Measurements from ENCODE around the gene ZNF445. TPM values are rescaled to one million over a fixed set of nuclear protein-coding genes. Genes with fewer than 3 reads are reported as not detected.
"Not testable (repeated sequence)": the region's sequence is repeated elsewhere in the genome, so short reads cannot be mapped to it uniquely, and the experiment has no call there.

Gene ZNF445
- total RNA-seq, 1 donor from 2014 or later, result 46.1 TPM

DNA sequence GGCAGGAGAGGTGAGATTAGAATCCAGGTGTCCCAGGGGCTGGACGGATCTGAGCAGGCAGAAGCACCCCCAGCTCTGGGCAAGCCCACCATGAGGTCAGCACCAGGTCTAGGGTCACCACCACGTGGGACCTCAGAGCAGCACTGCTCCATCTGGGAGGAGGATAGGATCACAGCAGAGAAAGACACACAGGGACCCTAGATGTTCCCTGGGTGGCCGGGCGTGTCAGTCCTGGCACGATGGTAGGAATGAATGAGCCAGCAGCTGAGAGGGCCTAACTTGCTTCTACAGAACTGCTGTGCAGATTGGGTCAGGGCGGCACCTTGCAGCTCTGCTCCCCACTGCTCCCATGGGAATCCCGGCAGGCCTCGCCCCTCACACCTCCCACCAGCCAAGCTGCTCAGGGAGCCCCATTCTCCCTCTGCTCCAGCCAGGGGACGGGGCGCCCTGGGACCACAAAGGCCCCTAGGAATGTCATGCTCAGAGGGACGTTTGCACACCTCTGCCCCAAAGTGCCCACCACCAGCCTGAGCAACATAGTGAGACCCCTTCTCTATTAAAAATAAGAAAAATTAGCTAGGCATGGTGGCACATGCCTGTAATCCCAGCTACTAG is 66.3 kb downstream of the ZNF445 start:
- Mint-ChIP-seq H3K36me3 (ENCODE audit: low read depth) (peaks cover 3% of the 10 kb centered on the region), H3K9me3 (no peaks in the 10 kb centered on the region), H3K4me1 (no peaks in the 10 kb centered on the region), H3K4me3 (no peak overlapping the region), H3K27me3 (ENCODE audit: low read depth) (no peaks in the 10 kb centered on the region), H3K27ac (ENCODE audit: unreplicated experiment) (no peak overlapping the region)
- no peak for DNase-seq (ENCODE audit: low read depth, low spot score)
- no peak for TF ChIP-seq CTCF (conservative IDR thresholded peaks at IDR 0.05)

DNA sequence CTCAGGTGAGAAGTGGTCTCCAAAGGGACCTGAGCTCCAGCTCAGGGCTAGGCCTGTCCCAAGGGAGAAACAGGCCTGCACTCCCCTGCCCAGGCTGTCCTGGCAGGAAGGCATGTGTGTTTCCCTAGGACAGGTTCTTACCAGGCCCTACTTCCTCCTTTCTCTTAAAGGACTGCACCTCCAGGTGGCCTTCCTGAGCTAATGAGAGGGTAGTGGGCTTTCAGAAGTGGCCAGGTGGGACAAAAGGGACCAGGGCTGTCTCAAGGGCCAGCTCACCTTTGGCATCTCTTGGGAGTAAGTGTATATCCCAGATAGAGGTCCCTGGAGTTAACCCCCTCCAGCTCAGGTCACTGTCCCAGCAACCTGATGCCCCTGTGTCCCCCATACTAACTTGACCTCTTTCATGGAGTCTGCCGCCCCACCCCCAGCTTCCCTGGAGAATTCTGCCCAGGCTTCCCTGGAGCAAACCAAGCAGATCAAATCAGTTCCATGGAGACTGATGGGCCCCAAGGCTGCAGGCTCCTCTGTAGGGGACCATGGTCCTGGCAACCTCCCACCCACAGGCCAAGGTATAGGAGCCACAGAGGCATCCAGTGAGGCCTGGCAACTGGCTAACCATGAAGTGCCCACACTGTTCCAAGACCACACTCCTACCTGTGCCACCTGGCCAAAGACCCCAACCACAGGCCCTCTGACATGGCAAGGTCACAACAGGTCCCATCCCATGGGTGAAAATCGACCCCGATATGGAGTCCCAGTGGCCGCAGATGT is 67.6 kb downstream of the ZNF445 start:
- no peak overlapping the region for H3K4me3 Mint-ChIP-seq
- H3K36me3 Mint-ChIP-seq (ENCODE audit: low read depth), result peaks cover 3% of the 10 kb centered on the region
- TF ChIP-seq CTCF (conservative IDR thresholded peaks at IDR 0.05), result no peak
- no peaks in the 10 kb centered on the region for H3K9me3 Mint-ChIP-seq
- no peak overlapping the region for H3K27ac Mint-ChIP-seq (ENCODE audit: unreplicated experiment)
- H3K4me1 Mint-ChIP-seq, result no peaks in the 10 kb centered on the region
- no peaks in the 10 kb centered on the region for H3K27me3 Mint-ChIP-seq (ENCODE audit: low read depth)
- no peak for DNase-seq (ENCODE audit: low read depth, low spot score)

DNA sequence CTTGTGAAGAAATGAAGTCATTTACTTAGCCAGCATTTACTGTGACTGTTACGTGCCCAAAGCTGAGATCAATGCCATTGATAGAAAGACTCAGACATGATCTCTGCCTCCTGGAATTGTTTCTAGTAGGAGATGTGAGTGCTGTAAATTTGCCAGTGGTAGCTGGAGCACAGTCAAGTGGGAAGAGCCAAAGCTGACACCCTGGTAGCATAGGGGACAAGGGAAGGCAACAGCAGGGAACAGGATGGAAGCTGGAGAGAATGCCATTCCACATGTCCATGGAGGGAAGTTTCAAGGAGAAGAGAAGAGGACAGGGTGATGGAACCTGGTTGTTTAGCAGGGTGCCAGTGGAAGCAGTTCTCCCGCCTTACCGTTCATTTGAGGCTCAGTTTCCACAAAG is 74.9 kb downstream of the ZNF445 start:
- Mint-ChIP-seq H3K27ac (ENCODE audit: unreplicated experiment) (no peak overlapping the region), H3K27me3 (ENCODE audit: low read depth) (no peaks in the 10 kb centered on the region), H3K36me3 (ENCODE audit: low read depth) (peaks cover 18% of the 10 kb centered on the region), H3K4me1 (peaks cover 21% of the 10 kb centered on the region), H3K9me3 (no peaks in the 10 kb centered on the region), H3K4me3 (no peak overlapping the region)
- no peak for DNase-seq (ENCODE audit: low read depth, low spot score)
- TF ChIP-seq CTCF (conservative IDR thresholded peaks at IDR 0.05), result no peak

DNA sequence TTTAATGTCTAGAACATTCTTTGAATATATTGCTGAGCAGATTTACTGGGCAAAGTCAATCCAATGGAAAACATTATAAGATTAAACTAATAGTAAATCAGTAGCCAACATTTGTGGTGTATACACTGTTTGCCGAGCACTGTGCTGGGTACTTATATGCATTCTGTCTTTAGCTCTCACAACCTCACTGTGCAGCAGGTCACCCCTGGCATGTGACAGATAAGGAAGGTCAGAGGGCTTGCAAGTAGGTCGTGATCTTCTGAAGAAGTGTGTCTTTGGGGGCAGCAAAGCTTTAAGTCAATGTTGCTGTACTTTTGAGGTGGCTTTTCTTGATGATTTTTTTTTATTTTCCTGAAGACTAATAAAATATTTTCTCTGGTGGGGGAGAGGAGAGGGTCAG is 76.7 kb downstream of the ZNF445 start:
- Mint-ChIP-seq H3K27me3 (ENCODE audit: low read depth) (no peaks in the 10 kb centered on the region), H3K27ac (ENCODE audit: unreplicated experiment) (no peak overlapping the region), H3K9me3 (no peaks in the 10 kb centered on the region)

DNA sequence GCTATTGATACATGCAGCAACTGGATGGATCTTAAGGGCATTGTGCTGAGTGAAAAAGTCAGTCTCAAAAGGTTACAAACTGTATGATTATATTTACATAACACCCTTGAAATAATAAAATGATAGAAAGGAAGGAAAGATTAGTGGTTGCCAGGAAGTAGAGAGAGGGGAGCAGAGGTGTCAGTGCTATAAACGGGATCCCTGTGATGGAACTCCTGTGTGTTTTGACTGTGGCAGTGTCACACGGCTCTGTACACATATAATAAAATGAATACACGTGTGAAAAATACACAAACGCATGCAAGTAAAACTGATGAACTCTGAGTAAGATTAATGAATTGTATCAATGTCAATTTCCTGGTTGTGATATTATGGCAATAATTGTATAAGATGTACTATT is 78.6 kb downstream of the ZNF445 start:
- H3K27ac Mint-ChIP-seq (ENCODE audit: unreplicated experiment), result no peak overlapping the region
- H3K4me3 Mint-ChIP-seq, result no peak overlapping the region
- no peaks in the 10 kb centered on the region for H3K27me3 Mint-ChIP-seq (ENCODE audit: low read depth)
- peaks cover 30% of the 10 kb centered on the region for H3K4me1 Mint-ChIP-seq
- H3K9me3 Mint-ChIP-seq, result no peaks in the 10 kb centered on the region
- no peak for TF ChIP-seq CTCF (conservative IDR thresholded peaks at IDR 0.05)
- H3K36me3 Mint-ChIP-seq (ENCODE audit: low read depth), result peaks cover 13% of the 10 kb centered on the region
- DNase-seq (ENCODE audit: low read depth, low spot score), result no peak

More for the DNA sequence above, 76.7 kb downstream of the ZNF445 start:
- Mint-ChIP-seq H3K4me3 (no peak overlapping the region), H3K36me3 (ENCODE audit: low read depth) (peaks cover 20% of the 10 kb centered on the region), H3K4me1 (peaks cover 30% of the 10 kb centered on the region)
- DNase-seq (ENCODE audit: low read depth, low spot score), result no peak
- no peak for TF ChIP-seq CTCF (conservative IDR thresholded peaks at IDR 0.05)

GRCh38 chr3:44398271-44398670 is 79.2 kb downstream of the ZNF445 start:
- peaks cover 30% of the 10 kb centered on the region for H3K4me1 Mint-ChIP-seq
- H3K27ac Mint-ChIP-seq (ENCODE audit: unreplicated experiment); H3K4me3 Mint-ChIP-seq: not testable (repeated sequence)

More at GRCh38 chr3:44398271-44398670, 79.2 kb downstream of the ZNF445 start:
- not testable (repeated sequence) for H3K27me3 Mint-ChIP-seq (ENCODE audit: low read depth); H3K9me3 Mint-ChIP-seq; DNase-seq (ENCODE audit: low read depth, low spot score); H3K36me3 Mint-ChIP-seq (ENCODE audit: low read depth)
